ENCODE results near the gene NAXD.

Gene NAXD

GRCh38 chr13:110645750-110646149 lies 30.4 kb downstream of the NAXD start:
- no peak for DNase-seq (ENCODE audit: extremely low spot score)
- CTCF ChIA-PET, result no interaction called here
- POLR2A ChIA-PET, result interaction anchor here (1.1 kb wide), 1 partner anchor 69 kb away, joined by 3 read pairs; no protein-coding TSS in a partner anchor
- no peak for TF ChIP-seq FOXM1 (IDR thresholded peaks at IDR 0.05; ENCODE audit: borderline replicate concordance)
- TF ChIP-seq FOXK2 (IDR thresholded peaks at IDR 0.05), result no peak
- no peak for TF ChIP-seq L3MBTL2 (conservative IDR thresholded peaks at IDR 0.05)
- TF ChIP-seq FOXA1 (IDR thresholded peaks at IDR 0.05), result no peak
- no peak for TF ChIP-seq HDGF (IDR thresholded peaks at IDR 0.05; ENCODE audit: borderline replicate concordance)
- TF ChIP-seq BHLHE40 (IDR thresholded peaks at IDR 0.05; ENCODE audit: borderline replicate concordance), result no peak
- no peak for TF ChIP-seq ARNT (IDR thresholded peaks at IDR 0.05)
- no peak for TF ChIP-seq SUZ12 (IDR thresholded peaks at IDR 0.05)
- TF ChIP-seq NFRKB (IDR thresholded peaks at IDR 0.05), result no peak
- TF ChIP-seq SP1 (IDR thresholded peaks at IDR 0.05), result no peak
- no peak for TF ChIP-seq LEF1 (IDR thresholded peaks at IDR 0.05; ENCODE audit: borderline replicate concordance)
- TF ChIP-seq CTBP1 (IDR thresholded peaks at IDR 0.05; ENCODE audit: borderline replicate concordance), result no peak

- TF ChIP-seq FOXA1 (IDR thresholded peaks at IDR 0.05) (no peak), NFRKB (IDR thresholded peaks at IDR 0.05) (no peak), BHLHE40 (IDR thresholded peaks at IDR 0.05; ENCODE audit: borderline replicate concordance) (no peak), ELF4 (IDR thresholded peaks at IDR 0.05) (no peak), LEF1 (IDR thresholded peaks at IDR 0.05; ENCODE audit: borderline replicate concordance) (no peak), SP1 (IDR thresholded peaks at IDR 0.05) (no peak), FOXM1 (IDR thresholded peaks at IDR 0.05; ENCODE audit: borderline replicate concordance) (no peak), CTBP1 (IDR thresholded peaks at IDR 0.05; ENCODE audit: borderline replicate concordance) (no peak), TARDBP (IDR thresholded peaks at IDR 0.05) (no peak), ZNF384 (IDR thresholded peaks at IDR 0.05) (no peak), L3MBTL2 (conservative IDR thresholded peaks at IDR 0.05) (no peak), FOXK2 (IDR thresholded peaks at IDR 0.05) (no peak), HDGF (IDR thresholded peaks at IDR 0.05; ENCODE audit: borderline replicate concordance) (no peak), SUZ12 (IDR thresholded peaks at IDR 0.05) (no peak), PKNOX1 (IDR thresholded peaks at IDR 0.05) (no peak), ARNT (IDR thresholded peaks at IDR 0.05) (no peak)
Observed at GRCh38 chr13:110646442-110647364, 31.4 kb downstream of the NAXD start.

GRCh38 chr13:110647365-110647737 lies 32.0 kb downstream of the NAXD start:
- ChIA-PET CTCF (no interaction called here), POLR2A (no interaction called here)
- DNase-seq (ENCODE audit: extremely low spot score), result no peak
- TF ChIP-seq PKNOX1 (IDR thresholded peaks at IDR 0.05), result no peak
- no peak for TF ChIP-seq TARDBP (IDR thresholded peaks at IDR 0.05)
- no peak for TF ChIP-seq CTBP1 (IDR thresholded peaks at IDR 0.05; ENCODE audit: borderline replicate concordance)
- TF ChIP-seq BHLHE40 (IDR thresholded peaks at IDR 0.05; ENCODE audit: borderline replicate concordance), result no peak
- TF ChIP-seq HDGF (IDR thresholded peaks at IDR 0.05; ENCODE audit: borderline replicate concordance), result no peak
- no peak for TF ChIP-seq SUZ12 (IDR thresholded peaks at IDR 0.05)
- TF ChIP-seq ZNF384 (IDR thresholded peaks at IDR 0.05), result no peak
- TF ChIP-seq FOXK2 (IDR thresholded peaks at IDR 0.05), result no peak
- no peak for TF ChIP-seq LEF1 (IDR thresholded peaks at IDR 0.05; ENCODE audit: borderline replicate concordance)
- no peak for TF ChIP-seq FOXM1 (IDR thresholded peaks at IDR 0.05; ENCODE audit: borderline replicate concordance)
- TF ChIP-seq NFRKB (IDR thresholded peaks at IDR 0.05), result no peak
- no peak for TF ChIP-seq L3MBTL2 (conservative IDR thresholded peaks at IDR 0.05)
- no peak for TF ChIP-seq ARNT (IDR thresholded peaks at IDR 0.05)
- no peak for TF ChIP-seq ELF4 (IDR thresholded peaks at IDR 0.05)
- TF ChIP-seq FOXA1 (IDR thresholded peaks at IDR 0.05), result no peak
- TF ChIP-seq SP1 (IDR thresholded peaks at IDR 0.05), result no peak

More at GRCh38 chr13:110646442-110647364, 31.4 kb downstream of the NAXD start:
- CTCF ChIA-PET, result no interaction called here
- POLR2A ChIA-PET, result interaction anchor here (1.1 kb wide), 1 partner anchor 69 kb away, joined by 3 read pairs; no protein-coding TSS in a partner anchor
- DNase-seq (ENCODE audit: extremely low spot score), result no peak

- TF ChIP-seq ARNT (IDR thresholded peaks at IDR 0.05), result no peak
- CTCF ChIA-PET, result no interaction called here
- POLR2A ChIA-PET, result interaction anchor here (0.7 kb wide), 1 partner anchor 185 kb away, joined by 3 read pairs; no protein-coding TSS in a partner anchor
- DNase-seq (ENCODE audit: extremely low spot score), result no peak
Observed at GRCh38 chr13:110648146-110648819, 32.9 kb downstream of the NAXD start.

- no peak for DNase-seq (ENCODE audit: extremely low spot score)
- ChIA-PET CTCF (no interaction called here), POLR2A (interaction anchor here (0.7 kb wide), 1 partner anchor 184 kb away, joined by 3 read pairs; no protein-coding TSS in a partner anchor)
- TF ChIP-seq PKNOX1 (IDR thresholded peaks at IDR 0.05) (no peak), SP1 (IDR thresholded peaks at IDR 0.05) (no peak), NFRKB (IDR thresholded peaks at IDR 0.05) (no peak), FOXM1 (IDR thresholded peaks at IDR 0.05; ENCODE audit: borderline replicate concordance) (no peak), BHLHE40 (IDR thresholded peaks at IDR 0.05; ENCODE audit: borderline replicate concordance) (no peak), CTBP1 (IDR thresholded peaks at IDR 0.05; ENCODE audit: borderline replicate concordance) (no peak), HDGF (IDR thresholded peaks at IDR 0.05; ENCODE audit: borderline replicate concordance) (no peak), FOXK2 (IDR thresholded peaks at IDR 0.05) (no peak), TARDBP (IDR thresholded peaks at IDR 0.05) (no peak)
Observed at GRCh38 chr13:110648848-110649421, 33.6 kb downstream of the NAXD start.
